OCI-LY1 (cell line): Measurements from ENCODE around the gene FRMD3.

Experiments
- CTCF ChIP-seq: fragments of 200-600 bp; sonication (generic), shearing (Covaris generic); IDR thresholded peaks from 2 replicates; pipeline ENCODE4 v1.5.1; 2017; ENCODE audit warnings: mild to moderate bottlenecking, antibody characterized with exemption, low read length, moderate library complexity, mixed read lengths
- EZH2 ChIP-seq: fragments of 200-600 bp; sonication (generic), shearing (Covaris generic); IDR thresholded peaks from 2 replicates; pipeline ENCODE4 v1.8.0; 2017; ENCODE audit warnings: borderline replicate concordance, mixed run types, mild to moderate bottlenecking, antibody characterized with exemption, low read length, moderate library complexity, mixed read lengths

- TF ChIP-seq CTCF (no peak), EZH2 (no peak)
These were observed 89.0 kb downstream of the FRMD3 start for GRCh38 chr9:83449166-83449565.
